Prostate gland (tissue), 2 donors: ENCODE measurements around the gene RAD23B. TPM values are rescaled to one million over a fixed set of nuclear protein-coding genes. Genes with fewer than 3 reads are reported as not detected.

Source experiments
- DNase-seq: peaks from one replicate; pipeline ENCODE4 v3.0.0-alpha.2; 2019; ENCODE audit warnings: low spot score
- H3K27ac ChIP-seq, 2 donors: fragments of 200-600 bp; sonication (generic); 2 replicates each; pipeline ENCODE4 v1.5.1; 2017 to 2019
- H3K27me3 ChIP-seq: fragments of 200-600 bp; sonication (generic); replicated peaks from 2 replicates; pipeline ENCODE4 v1.5.1; 2019; ENCODE audit not compliant: insufficient read depth
- H3K36me3 ChIP-seq, 2 donors: fragments of 200-600 bp; sonication (generic); 1 replicate in 1 of 2; 2 replicates in 1 of 2; pipeline versions ENCODE4 v1.5.1 to v1.8.1; 2017 to 2019
- H3K4me1 ChIP-seq: fragments of 200-600 bp; sonication (generic); replicated peaks from 2 replicates; pipeline ENCODE4 v1.5.1; 2019
- H3K4me3 ChIP-seq, 2 donors: fragments of 200-600 bp; sonication (generic); 2 replicates each; pipeline ENCODE4 v1.5.1; 2017 to 2019
- H3K9me3 ChIP-seq: fragments of 200-600 bp; sonication (generic); 2 replicates; pipeline ENCODE4 v1.5.1; 2017
- CTCF ChIP-seq, 4 experiments: fragments of 200-600 bp in 2 of 4; fragments of 450-650 bp in 2 of 4; sonication (generic) in 2 of 4; IDR thresholded peaks; 1 replicate in 3 of 4; 2 replicates in 1 of 4; pipeline ENCODE4 v1.5.1; 2016 to 2019; ENCODE audit warnings: antibody characterized with exemption in 4 of 4, mild to moderate bottlenecking in 2 of 4, moderate library complexity in 2 of 4
- POLR2A ChIP-seq: fragments of 450-650 bp; IDR thresholded peaks from one replicate; pipeline ENCODE4 v1.6.1; 2016; ENCODE audit warnings: antibody characterized with exemption, mild to moderate bottlenecking
- POLR2AphosphoS5 ChIP-seq: sonication (generic); formaldehyde crosslinking; IDR thresholded peaks from one replicate; pipeline ENCODE4 v1.6.1; 2017; ENCODE audit warnings: antibody characterized with exemption
- WGBS: methylation state at CpG from one replicate; pipeline ENCODE4 v1.1.5; 2018; 5-methylcytosine and 5-hydroxymethylcytosine counted together
- intact Hi-C: fragments of 100-400 bp; cut with DNase I; formaldehyde crosslinking; loops from one replicate; pipeline ENCODE4 v1.14.2; 2022
- total RNA-seq, 2 donors: library from RNA; depleted of rRNA; stranded (reverse); fragments of >200 nt; gene quantifications; one replicate each; pipeline ENCODE4 v1.1.0, GENCODE V29; 2016

The RAD23B gene
- total RNA-seq, 2 donors from 2014 or later = 92.3 to 111 TPM

GRCh38 chr9:107351382-107352045 lies 68.4 kb downstream of the RAD23B start:
- Histone ChIP-seq H3K27me3 (no peaks in the 10 kb centered on the region), H3K9me3 (no peaks in the 10 kb centered on the region), H3K4me1 (no peaks in the 10 kb centered on the region), H3K4me3 (no peak overlapping the region), H3K27ac (no peak overlapping the region), H3K36me3 (no peaks in the 10 kb centered on the region)
- DNase-seq = peak; percentile 36
- 87% methylated on average over 6 of the region's 6 CpGs for WGBS
- peak; percentile 13 for TF ChIP-seq POLR2AphosphoS5
- no peak for TF ChIP-seq POLR2A
- no peak for TF ChIP-seq CTCF (IDR thresholded peaks at IDR 0.05)
- intact Hi-C loops = no loop called here

- Histone ChIP-seq H3K36me3 (no peaks in the 10 kb centered on the region), H3K9me3 (no peaks in the 10 kb centered on the region), H3K27me3 (no peaks in the 10 kb centered on the region), H3K4me3 (no peak overlapping the region), H3K4me1 (no peaks in the 10 kb centered on the region), H3K27ac (no peak overlapping the region)
- TF ChIP-seq POLR2AphosphoS5 = no peak
- no peak for TF ChIP-seq POLR2A
- no peak for TF ChIP-seq CTCF (IDR thresholded peaks at IDR 0.05)
- 92% methylated on average over 3 of the region's 3 CpGs for WGBS
- no peak for DNase-seq
- intact Hi-C loops = no loop called here
Observed at GRCh38 chr9:107355394-107355793, 72.3 kb downstream of the RAD23B start.

- Histone ChIP-seq H3K4me1 (no peaks in the 10 kb centered on the region), H3K27ac (no peak overlapping the region), H3K9me3 (no peaks in the 10 kb centered on the region), H3K4me3 (no peak overlapping the region), H3K27me3 (no peaks in the 10 kb centered on the region), H3K36me3 (no peaks in the 10 kb centered on the region)
- intact Hi-C loops = no loop called here
- WGBS = 61% methylated on average over 7 of the region's 7 CpGs
- TF ChIP-seq POLR2AphosphoS5 (no peak), POLR2A (no peak), CTCF (IDR thresholded peaks at IDR 0.05) (no peak)
- DNase-seq = no peak
Observed at GRCh38 chr9:107358986-107359385, 75.9 kb downstream of the RAD23B start.

- Histone ChIP-seq H3K36me3 (no peaks in the 10 kb centered on the region), H3K27me3 (no peaks in the 10 kb centered on the region), H3K4me1 (no peaks in the 10 kb centered on the region), H3K9me3 (no peaks in the 10 kb centered on the region), H3K4me3 (no peak overlapping the region), H3K27ac (no peak overlapping the region)
- TF ChIP-seq POLR2A = no peak
- TF ChIP-seq POLR2AphosphoS5 = no peak
- no peak for DNase-seq
- 83% methylated on average over 7 of the region's 7 CpGs for WGBS
- intact Hi-C loops = no loop called here
Observed at GRCh38 chr9:107360098-107360497, 77.0 kb downstream of the RAD23B start.

- TF ChIP-seq POLR2AphosphoS5 (no peak), POLR2A (no peak), CTCF (IDR thresholded peaks at IDR 0.05) (no peak)
- Histone ChIP-seq H3K9me3 (no peaks in the 10 kb centered on the region), H3K36me3 (no peaks in the 10 kb centered on the region), H3K4me3 (no peak overlapping the region), H3K4me1 (no peaks in the 10 kb centered on the region), H3K27me3 (no peaks in the 10 kb centered on the region), H3K27ac (no peak overlapping the region)
- no peak for DNase-seq
- 83% methylated on average over 4 of the region's 4 CpGs for WGBS
- intact Hi-C loops = no loop called here
Observed at GRCh38 chr9:107361816-107362215, 78.7 kb downstream of the RAD23B start.
